ENCODE results near the gene ATAD3C.

GRCh38 chr1:1436630-1437032 lies 12.9 kb upstream of the ATAD3C start:
- TF ChIP-seq POLR2AphosphoS5 (IDR thresholded peaks at IDR 0.05), result no peak
- TF ChIP-seq CTCF (IDR thresholded peaks at IDR 0.05 in 8 of 11, conservative IDR thresholded peaks at IDR 0.05 in 3 of 11), result no peak

Data from spleen (tissue), 7 donors.